Adrenal gland (tissue), 5 donors: ENCODE data around the gene CFAP251.

ENCODE experiments used
- CTCF ChIP-seq, 6 experiments: fragments of 450-650 bp in 4 of 6; fragments of 200-600 bp in 2 of 6; sonication (generic) in 1 of 6; IDR thresholded peaks; 1 replicate in 5 of 6; 2 replicates in 1 of 6; pipeline versions ENCODE4 v1.5.1 to v1.8.0; 2016 to 2021; ENCODE audit warnings: antibody characterized with exemption in 6 of 6, mild to moderate bottlenecking in 2 of 6, moderate library complexity in 1 of 6
- POLR2A ChIP-seq, 2 donors: fragments of 450-650 bp; IDR thresholded peaks; one replicate each; pipeline ENCODE4 v1.6.1; 2017; ENCODE audit warnings: antibody characterized with exemption in 2 of 2, mild to moderate bottlenecking in 2 of 2, moderate library complexity in 1 of 2
- donor health status: DM: no; HTN: no; CAD: no.

GRCh38 chr12:122013791-122014590, 95.6 kb downstream of the CFAP251 start:
- TF ChIP-seq CTCF (IDR thresholded peaks at IDR 0.05) (no peak), POLR2A (IDR thresholded peaks at IDR 0.05) (no peak)
